ENCODE measurements around the gene SETMAR.
"Not testable (repeated sequence)": the region's sequence is repeated elsewhere in the genome, so short reads cannot be mapped to it uniquely, and the experiment has no call there.

The SETMAR gene

DNA sequence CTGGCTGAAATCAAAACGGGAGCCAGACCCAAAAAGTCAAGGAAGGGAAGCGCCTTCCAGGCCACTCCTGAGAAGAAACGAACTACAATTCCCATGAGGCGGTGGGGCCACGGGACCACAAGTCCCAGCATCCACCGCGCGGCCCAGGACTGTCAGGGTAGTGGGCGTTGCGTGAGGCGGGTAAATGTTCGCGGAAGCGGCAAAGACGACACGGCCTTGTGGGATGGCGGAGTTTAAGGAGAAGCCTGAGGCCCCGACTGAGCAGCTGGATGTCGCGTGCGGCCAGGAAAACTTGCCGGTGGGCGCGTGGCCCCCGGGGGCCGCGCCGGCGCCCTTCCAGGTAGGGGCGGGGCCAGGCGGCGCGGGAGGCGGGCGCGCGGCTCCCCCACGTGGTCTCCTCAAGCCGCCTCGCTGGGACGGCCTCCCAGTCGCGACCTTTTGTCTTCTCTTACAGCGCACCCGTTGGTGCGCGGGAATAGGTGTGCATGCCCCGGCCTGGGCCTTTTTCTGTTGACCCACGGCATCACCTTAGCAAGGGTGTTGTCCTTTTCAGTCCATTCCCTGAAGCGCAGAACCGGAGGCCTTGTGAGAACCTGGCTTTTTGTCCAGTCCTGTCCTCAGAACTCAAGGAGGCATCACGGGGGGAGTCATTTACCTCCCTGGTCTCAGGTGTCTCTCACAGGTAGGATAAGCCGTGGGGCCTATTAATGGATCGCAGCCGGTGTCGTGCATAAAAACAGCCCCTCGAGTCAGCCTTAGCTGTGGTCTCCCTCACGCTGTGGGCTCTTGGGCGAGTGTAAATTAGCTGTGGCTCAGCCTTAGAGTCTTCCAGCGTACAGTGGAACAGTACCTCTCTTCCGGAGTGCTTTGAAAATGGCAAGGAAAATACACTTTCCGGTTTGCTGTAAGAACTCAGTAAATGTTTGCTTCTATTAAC lies at the start of gene SETMAR:
SETMAR (plus strand) TSS at position 183 of the 937 bp plus-strand sequence; CDS start at position 185, 2 bp downstream.
- peak; percentile 94 for DNase-seq

DNA sequence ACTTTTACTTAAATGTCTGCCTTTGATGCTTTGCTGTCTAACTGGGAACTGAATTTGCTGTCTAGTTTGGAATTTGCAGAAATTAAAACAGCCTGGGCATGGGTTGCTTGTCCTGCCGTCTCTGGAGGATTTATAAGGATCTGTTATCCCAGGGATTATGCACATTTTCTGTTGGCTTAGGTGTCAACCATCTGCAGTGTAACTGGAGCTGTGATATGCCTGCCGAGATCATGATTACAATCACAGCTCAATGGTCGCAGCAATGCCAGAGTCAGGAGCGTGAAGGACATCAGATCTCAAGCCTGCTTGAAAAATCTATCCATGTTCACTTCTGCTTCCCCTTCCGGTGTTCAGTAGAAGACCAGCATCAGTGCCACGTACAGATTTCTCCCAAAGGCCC lies 41.8 kb upstream of the SETMAR start:
- DNase-seq, result no peak

DNA sequence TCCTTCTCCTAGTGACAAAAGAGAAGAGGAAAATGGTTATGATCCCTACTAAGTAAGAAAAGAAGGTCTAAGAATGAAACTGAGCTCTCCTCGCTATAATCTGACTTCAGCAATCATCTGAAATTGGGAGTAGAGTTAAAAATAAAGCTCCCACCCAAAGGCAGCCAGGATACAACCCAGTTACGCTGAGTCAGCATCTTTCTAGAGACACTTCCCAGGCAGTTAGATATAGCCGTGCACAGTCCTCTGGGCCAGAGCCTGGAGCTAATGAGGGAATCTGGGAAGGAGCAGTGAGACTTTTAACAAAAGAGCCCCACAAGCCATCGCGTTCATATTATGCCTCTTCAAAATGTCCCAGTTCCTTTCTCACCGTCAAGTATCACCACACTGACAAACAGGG lies 39.1 kb upstream of the SETMAR start:
- DNase-seq, result no peak

DNA sequence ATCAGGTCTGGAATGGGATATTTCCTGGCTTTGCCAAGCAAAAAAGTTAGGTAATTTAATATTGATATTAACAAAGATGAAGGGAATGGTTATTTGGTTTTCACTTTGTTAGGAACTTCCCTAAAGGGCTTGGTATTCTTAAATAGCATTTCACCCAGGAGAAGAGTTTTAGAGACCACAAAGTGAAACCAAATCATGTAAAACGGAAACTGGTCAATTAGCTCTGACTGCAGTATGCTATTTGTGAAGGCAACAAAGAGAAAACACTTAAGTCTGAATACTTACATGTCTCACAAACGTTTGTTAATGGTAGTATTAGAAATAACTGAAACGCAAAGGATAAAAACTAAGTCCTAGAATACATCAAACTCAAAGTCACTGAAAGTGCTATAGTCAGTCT lies 32.4 kb upstream of the SETMAR start:
- no peak for DNase-seq

DNA sequence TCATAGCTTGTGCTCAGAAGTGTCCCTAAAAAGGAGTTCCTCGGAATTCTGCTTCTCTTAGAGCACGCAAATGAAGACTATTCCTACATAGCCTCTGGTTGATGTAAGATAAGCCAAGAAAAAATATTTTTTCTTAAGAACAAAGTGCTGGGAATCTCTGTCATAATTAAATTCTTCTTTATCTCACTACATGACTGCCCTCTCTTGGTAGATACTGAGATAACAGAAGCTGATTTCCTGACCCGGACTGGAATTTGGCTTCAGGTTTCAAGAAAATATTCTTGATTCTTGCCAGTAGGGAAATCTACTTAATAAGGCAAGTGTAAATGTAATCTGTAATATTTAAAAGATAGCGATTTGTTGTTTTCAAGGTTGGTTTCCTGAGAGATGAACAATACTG lies 31.3 kb upstream of the SETMAR start:
- DNase-seq, result no peak

DNA sequence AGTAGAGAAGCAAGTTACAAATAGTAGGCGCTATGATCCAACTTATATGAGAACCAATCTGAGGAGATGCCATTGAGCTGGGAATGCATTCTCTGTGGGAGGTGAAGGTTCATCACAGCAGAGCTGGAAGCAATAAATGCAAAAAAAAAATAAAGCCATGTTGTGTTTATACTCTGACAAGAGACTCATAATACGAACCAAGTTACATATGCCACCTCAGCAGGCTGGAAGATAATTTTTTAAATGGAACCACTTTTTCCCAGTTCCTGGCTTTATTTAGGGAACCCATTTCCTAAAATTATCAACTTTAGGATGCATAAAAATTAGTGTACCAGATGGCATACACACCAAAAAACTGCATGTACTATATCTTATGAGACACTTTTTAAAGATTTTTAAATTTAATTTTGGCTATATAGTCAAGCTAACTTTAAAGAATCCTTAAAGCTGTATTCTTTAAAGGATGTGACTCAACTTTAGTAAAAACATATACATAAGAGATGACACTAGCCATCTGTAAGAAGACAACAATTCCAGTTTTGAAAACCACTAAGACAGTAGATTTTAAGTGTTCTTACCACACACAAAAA lies 23.6 kb upstream of the SETMAR start:
- no peak for DNase-seq

DNA sequence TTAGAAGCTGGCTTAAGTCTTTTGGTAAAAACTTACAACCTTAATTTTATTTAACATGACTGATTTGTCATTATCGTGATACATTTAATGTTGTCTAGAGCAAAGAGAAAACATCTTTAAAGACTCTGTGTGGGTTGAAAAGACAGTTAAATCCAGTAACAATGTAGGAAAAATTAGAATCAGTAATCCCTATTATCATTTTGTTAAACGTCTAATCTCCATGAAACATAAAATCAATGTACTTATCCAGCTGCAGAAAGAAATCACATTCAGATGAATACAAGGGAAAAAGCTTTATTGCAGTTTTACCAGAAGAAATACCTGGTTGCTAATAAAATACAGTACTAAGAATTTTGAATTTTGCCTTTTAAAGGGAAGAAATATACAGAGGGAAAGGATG lies 21.2 kb upstream of the SETMAR start:
- no peak for DNase-seq

DNA sequence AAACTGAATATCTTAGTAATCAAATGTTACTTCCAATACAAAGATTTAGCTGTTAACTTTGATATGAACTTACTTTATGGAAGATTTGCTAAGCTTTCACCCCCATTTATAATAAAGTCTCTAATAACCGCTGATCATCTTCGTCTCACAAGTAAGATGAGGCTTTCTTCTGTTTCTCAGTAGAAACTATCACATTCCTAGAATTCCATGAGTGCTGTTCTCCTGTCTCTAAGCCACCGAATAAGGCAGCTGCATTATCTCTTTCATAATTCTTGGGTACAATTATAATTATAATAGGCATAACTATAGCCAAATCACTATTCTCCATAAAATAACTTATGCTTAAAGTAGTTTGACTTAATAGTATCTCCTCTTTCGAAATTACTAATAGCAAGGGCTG lies 18.3 kb upstream of the SETMAR start:
- no peak for DNase-seq

DNA sequence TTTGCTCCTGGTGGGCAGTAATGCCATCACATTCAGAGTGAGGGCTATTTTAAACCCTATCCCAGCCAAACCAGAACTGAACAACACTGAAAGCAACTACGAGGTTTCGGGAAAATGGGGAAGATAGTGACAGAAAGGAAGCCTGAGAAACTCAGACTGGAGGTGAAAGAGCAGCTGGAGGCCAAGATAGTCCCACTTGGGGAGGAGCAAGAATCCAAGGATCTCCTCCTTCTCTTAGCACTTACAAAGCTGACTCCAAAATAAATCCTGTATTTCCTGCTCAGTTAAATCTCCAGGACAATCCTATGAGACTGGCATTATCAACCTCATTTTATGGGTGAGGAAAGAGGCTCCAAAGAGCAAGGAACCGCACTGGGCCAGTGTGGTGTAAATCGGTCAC lies 14.1 kb upstream of the SETMAR start:
- no peak for DNase-seq

DNA sequence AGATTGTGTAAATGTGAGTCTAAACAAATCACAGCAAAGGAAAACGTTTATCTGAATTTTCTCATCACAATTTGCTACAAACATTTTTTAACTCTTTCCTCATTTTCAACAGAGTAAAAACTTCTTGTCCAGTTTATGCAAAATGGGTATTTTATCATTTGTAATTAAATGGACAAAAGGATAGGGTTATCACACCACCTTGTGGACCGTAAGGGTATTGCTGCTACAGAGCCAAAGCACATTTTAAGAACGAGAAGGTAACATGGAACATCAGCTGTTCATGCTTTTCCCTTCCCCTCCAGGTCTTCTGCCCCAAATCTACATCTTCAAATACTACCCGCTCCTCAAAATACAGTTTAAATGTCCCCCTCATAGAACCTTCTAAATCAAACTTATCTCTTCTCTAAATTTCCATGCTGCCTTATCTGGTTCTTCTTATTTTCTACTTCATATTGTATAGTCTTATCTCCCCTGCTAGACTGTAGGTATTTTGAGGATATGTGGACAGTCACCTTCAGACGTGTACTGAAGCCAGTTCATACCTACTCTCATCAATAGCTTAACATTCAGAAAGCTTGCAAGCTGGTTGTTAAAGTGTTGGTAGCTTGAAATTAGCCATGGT lies 12.8 kb upstream of the SETMAR start:
- no peak for DNase-seq

DNA sequence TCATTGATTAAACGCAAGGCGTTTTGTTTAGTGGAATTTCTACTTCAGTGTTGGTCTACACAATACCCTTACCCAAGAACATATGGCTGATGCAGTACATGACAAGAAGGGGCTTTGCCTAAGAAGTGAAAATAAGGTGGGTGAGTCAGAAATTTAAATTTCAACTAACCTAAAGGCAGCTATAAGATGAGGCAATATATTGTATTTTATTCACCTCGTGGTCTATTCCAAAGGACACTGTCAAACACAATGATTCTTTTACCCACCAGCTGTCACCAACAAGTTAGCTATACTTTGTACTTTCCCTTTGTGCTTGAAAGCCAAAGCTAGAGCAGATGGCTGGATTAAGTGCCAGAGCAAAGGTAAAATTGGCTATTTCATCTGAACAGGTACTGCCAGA lies 10.9 kb upstream of the SETMAR start:
- DNase-seq, result no peak

DNA sequence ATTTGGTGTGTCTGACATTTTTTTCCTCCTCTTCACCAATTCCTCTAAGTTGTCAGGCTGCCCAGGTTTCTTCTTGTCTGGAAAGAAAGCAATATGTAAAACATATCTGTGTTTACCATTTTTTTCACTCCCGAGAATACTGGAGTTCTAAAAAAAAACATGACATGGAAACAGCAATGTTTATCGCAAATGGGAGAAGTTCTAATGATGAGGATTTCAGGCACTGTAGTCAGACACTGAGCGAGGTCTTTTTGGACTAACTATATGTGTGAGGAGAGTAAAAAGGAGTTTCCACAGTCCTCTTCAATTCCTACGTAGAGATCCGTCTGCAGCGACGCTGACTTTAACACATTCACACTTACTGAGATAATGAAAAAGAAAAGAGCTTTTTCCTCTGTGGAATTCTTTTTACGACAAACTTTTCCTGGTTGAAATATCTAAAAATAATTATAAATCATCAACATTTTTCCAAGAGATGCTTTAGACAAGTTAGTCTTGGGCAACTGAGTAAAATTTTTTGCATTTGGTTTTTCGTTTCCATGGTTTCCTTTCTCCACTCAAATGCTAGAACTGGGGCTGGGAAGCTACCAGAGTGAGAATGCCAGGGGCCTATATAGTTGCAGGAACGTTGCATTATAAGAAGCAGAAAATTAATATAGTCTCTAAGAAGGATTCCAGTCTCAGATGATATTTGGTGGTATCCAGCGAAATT lies 8.4 kb upstream of the SETMAR start:
- DNase-seq, result no peak

DNA sequence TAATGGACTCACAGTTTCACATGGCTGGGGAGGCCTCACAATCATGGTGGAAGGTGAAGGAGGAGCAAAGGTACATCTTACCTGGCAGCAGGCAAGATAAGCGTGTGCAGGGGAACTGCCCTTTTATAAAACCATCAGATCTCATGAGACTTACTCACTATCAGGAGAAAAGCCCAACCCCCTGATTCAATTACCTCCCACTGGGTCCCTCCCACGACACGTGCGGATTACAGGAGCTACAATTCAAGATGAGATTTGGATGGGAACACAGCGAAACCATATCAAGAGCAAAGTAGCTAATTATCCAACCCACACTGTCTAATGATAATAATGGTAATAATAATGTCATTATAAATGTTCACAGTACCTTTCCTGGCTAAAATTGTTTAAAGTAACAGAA lies 6.7 kb upstream of the SETMAR start:
- not testable (repeated sequence) for DNase-seq

DNA sequence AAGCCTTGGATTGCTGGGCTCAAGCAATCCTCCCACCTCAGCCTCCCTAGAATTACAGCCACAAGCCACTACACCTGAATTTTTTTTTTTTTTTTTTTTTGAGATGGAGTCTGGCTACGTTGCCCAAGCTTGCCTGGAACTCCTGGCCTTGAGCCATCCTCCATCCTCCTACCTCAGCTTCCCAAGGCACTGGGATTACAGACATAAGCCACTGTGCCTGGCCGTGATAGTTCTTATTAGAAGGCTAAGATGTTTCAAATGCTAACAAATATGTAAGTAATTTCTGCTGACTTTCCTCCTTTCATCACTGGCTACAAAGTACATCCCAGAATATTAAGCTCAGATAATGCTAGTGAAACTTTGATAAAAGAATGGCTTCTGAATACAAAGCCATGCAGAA lies 5.7 kb upstream of the SETMAR start:
- DNase-seq, result no peak

DNA sequence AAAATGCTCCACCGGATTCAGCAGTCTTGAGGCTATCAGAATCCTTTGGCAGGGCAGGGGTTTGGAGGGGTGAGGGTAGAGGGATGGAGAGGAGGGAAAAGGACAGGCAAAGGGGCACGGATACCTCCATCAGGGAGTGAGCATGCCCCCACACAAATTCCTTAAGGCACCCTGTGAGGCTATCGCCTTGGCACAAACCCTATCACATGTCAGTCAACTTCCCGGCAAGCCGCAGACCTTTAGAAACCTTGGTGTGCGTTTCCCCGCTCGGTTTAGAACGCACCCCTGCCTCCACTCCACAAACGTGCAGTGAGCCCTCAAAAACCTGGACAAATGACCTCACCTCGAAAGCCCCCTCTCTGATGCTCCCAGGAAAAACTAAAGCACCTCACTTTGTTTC lies 422 bp upstream of the SETMAR start:
- no peak for DNase-seq

DNA sequence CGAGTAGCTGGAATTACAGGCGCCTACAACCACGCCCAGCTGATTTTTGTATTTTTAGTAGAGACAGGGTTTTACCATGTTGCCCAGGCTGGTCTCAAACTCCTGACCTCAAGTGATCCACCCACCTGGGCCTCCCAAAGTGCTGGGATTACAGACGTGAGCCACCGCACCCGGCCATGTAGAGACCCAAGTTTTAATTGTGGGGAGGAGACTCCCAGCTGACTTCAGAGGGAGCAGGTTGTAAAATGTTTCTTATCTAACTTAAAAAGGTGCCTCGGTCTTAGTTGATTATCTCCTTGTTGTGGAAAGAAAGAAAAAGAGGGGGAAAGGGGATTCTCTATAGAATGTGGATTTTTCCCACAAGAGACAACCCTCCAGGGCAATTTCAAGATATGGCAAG lies 2.0 kb downstream of the SETMAR start:
- DNase-seq, result not testable (repeated sequence)

DNA sequence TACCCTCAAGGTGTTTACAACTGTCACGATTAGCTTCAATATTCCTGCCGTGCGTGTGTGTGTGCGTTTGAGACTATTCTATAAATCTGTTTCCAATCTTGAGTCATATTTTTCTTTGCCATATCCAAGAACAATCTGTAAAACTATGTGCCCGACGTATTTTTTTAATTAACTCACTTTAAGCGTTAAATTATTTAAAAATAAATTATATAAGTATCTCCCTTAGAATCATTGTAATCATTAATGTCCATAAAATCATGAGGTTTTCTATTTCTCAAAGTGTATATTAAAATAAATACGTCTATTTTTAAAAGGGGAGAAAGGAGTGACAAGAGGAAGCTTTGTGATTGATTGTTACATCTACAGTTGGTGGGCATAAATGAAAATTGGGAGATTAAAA lies 2.9 kb downstream of the SETMAR start:
- no peak for DNase-seq

DNA sequence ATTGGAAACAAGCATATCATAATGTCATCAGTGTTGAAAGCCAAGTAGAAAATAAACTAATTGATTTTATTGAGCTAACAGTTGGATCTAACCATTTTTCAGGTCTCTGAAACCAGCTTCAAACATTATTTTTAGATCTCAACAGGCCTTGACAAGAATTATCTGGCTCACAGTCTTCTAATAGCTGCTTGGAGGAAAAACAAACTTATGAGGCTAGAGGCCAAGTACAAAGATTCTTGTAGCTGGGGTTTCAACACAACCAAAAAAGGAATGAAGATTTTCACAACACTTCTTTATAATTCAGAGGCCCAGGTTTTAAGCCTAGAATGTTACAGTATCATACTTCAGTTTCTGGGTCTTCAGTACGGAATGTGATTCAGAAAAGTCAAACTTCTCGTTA lies 3.7 kb downstream of the SETMAR start:
- no peak for DNase-seq

DNA sequence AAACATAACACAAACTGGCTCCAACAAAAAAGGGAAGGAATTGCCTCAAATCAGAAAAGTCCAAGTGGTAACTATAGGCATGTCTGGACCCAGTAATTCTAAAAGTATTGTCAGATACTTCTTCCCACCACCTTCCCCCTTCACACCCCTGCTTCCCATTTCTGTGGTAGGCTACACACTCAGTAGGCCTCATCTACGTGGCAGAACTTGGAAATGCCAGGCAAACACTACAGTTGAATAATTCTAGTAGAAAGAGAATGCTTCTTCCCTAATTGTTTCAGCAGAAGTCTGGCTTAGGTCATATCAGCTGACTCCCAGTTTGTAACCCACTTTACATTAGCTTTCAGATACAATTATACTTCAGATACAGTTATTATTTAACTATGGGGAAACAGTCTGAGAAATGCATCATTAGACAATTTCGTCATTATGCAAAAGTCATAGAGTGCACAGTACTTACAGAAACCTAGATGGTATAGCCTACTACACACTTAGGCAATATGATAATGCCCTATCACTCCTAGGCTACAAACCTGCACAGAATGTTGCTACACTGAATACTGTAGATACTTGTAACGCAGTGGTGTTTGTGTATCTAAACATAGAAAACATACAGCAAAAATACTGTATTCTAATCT lies 6.4 kb downstream of the SETMAR start:
- DNase-seq, result no peak

DNA sequence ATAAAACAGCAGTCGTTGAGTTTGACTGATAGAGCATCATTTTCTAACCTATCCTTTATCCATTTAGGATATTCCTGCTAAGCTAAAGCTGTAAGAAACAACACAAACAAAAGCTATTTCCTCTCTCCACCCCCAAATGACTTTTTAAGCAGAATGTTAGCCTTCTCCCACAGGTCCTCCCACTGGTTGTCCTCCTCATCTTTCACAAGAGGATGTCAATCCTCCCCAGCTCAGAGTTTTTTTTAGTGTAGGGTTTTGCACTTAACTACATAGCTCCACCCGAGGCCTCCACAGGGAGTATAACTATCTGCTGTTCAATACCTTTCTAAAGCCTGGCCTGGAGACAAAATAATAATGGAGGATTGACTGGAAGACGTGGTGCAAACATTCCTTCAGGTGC lies 7.8 kb downstream of the SETMAR start:
- DNase-seq, result no peak

DNA sequence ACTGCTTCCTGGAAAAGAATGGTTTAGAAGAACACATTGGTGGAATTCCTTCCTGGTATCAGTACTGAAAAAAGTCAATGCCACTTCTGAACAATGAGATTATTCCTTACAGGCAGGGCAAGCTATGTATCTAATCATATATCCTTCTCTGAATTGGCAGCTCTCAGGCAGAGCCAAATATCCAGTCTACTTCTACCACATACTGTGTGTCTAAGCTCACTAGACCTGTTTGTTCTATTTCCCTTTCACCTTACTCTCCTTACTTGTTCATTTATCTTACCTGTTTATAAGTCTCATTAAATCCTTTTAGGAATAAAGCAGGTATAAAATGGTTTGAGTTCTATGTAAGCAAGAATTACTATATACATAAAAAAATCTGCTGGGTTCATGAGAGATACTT lies 8.3 kb downstream of the SETMAR start:
- DNase-seq, result no peak

DNA sequence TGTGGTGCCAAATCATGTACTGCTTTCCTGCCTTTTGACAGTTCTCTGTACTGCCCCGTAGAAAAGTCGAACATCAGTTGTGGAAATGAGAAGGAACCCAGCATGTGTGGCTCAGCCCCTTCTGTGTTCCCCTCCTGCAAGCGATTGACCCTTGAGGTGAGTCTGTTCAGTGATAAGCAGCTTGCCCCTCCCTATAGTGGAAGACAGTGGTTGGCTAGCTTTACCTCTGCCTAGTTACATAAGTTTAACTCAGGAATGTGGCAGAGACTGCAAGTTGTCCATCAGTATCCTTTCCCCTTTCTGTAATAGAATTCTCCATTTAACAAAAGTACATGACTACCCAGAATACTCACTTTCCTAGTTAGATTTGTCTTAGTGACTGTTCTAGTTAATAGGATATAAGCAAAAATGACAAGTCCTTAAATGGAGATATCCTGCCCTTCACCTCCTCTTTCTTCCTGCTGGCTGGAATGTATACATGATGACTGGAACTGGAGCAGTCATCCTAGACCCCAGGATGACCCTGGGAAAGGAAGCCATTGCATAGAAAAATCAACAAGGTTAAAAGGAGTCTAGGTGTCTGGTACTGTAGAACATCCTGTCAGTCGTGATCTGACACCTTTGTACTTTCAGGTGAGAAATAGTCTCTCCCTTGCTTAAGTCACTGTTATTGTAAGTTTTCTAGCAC lies 10.6 kb downstream of the SETMAR start:
- no peak for DNase-seq
